GM23338 (cell line): ENCODE measurements around the gene SELENOS. TPM values are rescaled to one million over a fixed set of nuclear protein-coding genes. Genes with fewer than 3 reads are reported as not detected.

Source experiments
- ATAC-seq: fragments of 200-7000 bp; cut with Tn5 transposase; 3 replicates; pipeline ENCODE4 v1.9.1; 2020
- DNase-seq: peaks from one replicate; pipeline ENCODE4 v3.0.0-alpha.2; 2015; ENCODE audit warnings: low spot score
- H2AFZ ChIP-seq: fragments of 200-600 bp; sonication (generic); 2 replicates; pipeline ENCODE4 v1.8.0; 2016; ENCODE audit warnings: antibody characterized with exemption, mild to moderate bottlenecking, moderate library complexity
- H3F3A ChIP-seq: fragments of 200-600 bp; sonication (generic); replicated peaks from 2 replicates; pipeline ENCODE4 v1.8.0; 2017; ENCODE audit warnings: antibody characterized with exemption, mixed run types, low read depth
- H3K27ac ChIP-seq: fragments of 200-600 bp; sonication (generic); 2 replicates; pipeline ENCODE4 v1.6.1; 2016; ENCODE audit warnings: low read depth
- H3K27me3 ChIP-seq: fragments of 200-600 bp; sonication (generic); 2 replicates; pipeline ENCODE4 v1.8.0; 2016; ENCODE audit warnings: mild to moderate bottlenecking, mixed run types, moderate library complexity; ENCODE audit not compliant: insufficient read depth
- H3K36me3 ChIP-seq: fragments of 200-600 bp; sonication (generic); 2 replicates; pipeline ENCODE4 v1.8.0; 2016; ENCODE audit warnings: mild to moderate bottlenecking; ENCODE audit not compliant: insufficient read depth
- H3K4me1 ChIP-seq: fragments of 200-600 bp; sonication (generic); 2 replicates; pipeline ENCODE4 v1.8.0; 2016; ENCODE audit warnings: mild to moderate bottlenecking, moderate library complexity; ENCODE audit not compliant: insufficient read depth
- H3K4me2 ChIP-seq: fragments of 200-600 bp; sonication (generic); 2 replicates; pipeline ENCODE4 v1.7.1; 2017; ENCODE audit warnings: mixed run types
- H3K4me3 ChIP-seq: fragments of 200-600 bp; sonication (generic); 2 replicates; pipeline ENCODE4 v1.6.1; 2016; ENCODE audit warnings: mixed run types
- H3K79me2 ChIP-seq: fragments of 200-600 bp; sonication (generic); replicated peaks from 2 replicates; pipeline ENCODE4 v1.8.0; 2017; ENCODE audit warnings: mild to moderate bottlenecking; ENCODE audit not compliant: insufficient read depth
- H3K9me2 ChIP-seq: fragments of 200-600 bp; sonication (generic); 2 replicates; pipeline ENCODE4 v1.8.0; 2017; ENCODE audit not compliant: insufficient read depth
- H4K20me1 ChIP-seq: fragments of 200-600 bp; sonication (generic); replicated peaks from 2 replicates; pipeline ENCODE4 v1.8.0; 2017; ENCODE audit warnings: mild to moderate bottlenecking; ENCODE audit not compliant: insufficient read depth
- H3K27ac Mint-ChIP-seq: 2 replicates; pipeline ENCODE4 v1.8.0; 2020; ENCODE audit warnings: inconsistent platforms, mild to moderate bottlenecking, moderate library complexity, mixed read lengths
- H3K27me3 Mint-ChIP-seq: 3 replicates; pipeline ENCODE4 v1.8.0; 2022; ENCODE audit warnings: low read depth, mild to moderate bottlenecking, moderate library complexity, mixed read lengths, inconsistent platforms; ENCODE audit not compliant: insufficient read depth, poor library complexity
- H3K36me3 Mint-ChIP-seq: 3 replicates; pipeline ENCODE4 v1.8.0; 2021; ENCODE audit warnings: low read depth, mild to moderate bottlenecking, inconsistent platforms, moderate library complexity, mixed read lengths
- H3K4me1 Mint-ChIP-seq: 3 replicates; pipeline ENCODE4 v1.8.0; 2020; ENCODE audit warnings: mild to moderate bottlenecking, inconsistent platforms, mixed read lengths
- H3K4me3 Mint-ChIP-seq: 3 replicates; pipeline ENCODE4 v1.8.0; 2021; ENCODE audit warnings: moderate library complexity, mild to moderate bottlenecking, inconsistent platforms, mixed read lengths
- H3K9me3 Mint-ChIP-seq: 3 replicates; pipeline ENCODE4 v1.8.0; 2020; ENCODE audit warnings: moderate library complexity, mild to moderate bottlenecking, inconsistent platforms, mixed read lengths
- CREB1 ChIP-seq: fragments of 250-450 bp; sonication (Bioruptor Pico); IDR thresholded peaks from 2 replicates; pipeline ENCODE4 v1.5.0; 2020; ENCODE audit warnings: low read depth, mild to moderate bottlenecking, moderate library complexity
- CTCF ChIP-seq, 2 experiments: fragments of 200-600 bp in 1 of 2; sonication (generic) in 1 of 2; conservative IDR thresholded peaks; 2 replicates each; pipeline versions ENCODE4 v1.5.1 to v1.6.1; 2016 to 2017; ENCODE audit warnings: antibody characterized with exemption in 2 of 2, low read depth in 2 of 2, mild to moderate bottlenecking in 2 of 2, moderate library complexity in 1 of 2
- NANOG ChIP-seq: IDR thresholded peaks from 2 replicates; pipeline ENCODE4 v1.6.1; 2016; ENCODE audit warnings: antibody characterized with exemption, borderline replicate concordance
- POLR2AphosphoS5 ChIP-seq: IDR thresholded peaks from 2 replicates; pipeline ENCODE4 v1.6.1; 2016; ENCODE audit warnings: antibody characterized with exemption, low read depth
- ZNF331 ChIP-seq: fragments of 250-450 bp; sonication (Bioruptor Pico); IDR thresholded peaks from 2 replicates; pipeline ENCODE4 v1.5.0; 2020; ENCODE audit warnings: low read depth, mild to moderate bottlenecking, moderate library complexity
- polyA plus RNA-seq: library from polyadenylated mRNA; unstranded; fragments of >200 nt; fragmentation: Nextera tagmentation; extraction: Ambion mirVana; gene quantifications from 2 replicates; pipeline ENCODE4 v1.2.1, GENCODE V29; 2016
- total RNA-seq: library from RNA; depleted of rRNA; stranded (reverse); fragments of >200 nt; shearing (Covaris generic); gene quantifications from 2 replicates; pipeline ENCODE4 v1.2.3, GENCODE V29; 2014
- TF ChIP-seq, protein P1 (sequence below): IDR thresholded peaks from one replicate; pipeline ENCODE4 v1.6.1; 2018; ENCODE audit warnings: antibody characterized with exemption; ENCODE audit not compliant: unreplicated experiment
- TF ChIP-seq, protein P2 (sequence below): IDR thresholded peaks from 2 replicates; pipeline ENCODE4 v1.6.1; 2016; ENCODE audit warnings: antibody characterized with exemption

Gene SELENOS
- total and polyA plus RNA-seq, 2 experiments from 2014 or later = 37.0 to 106 TPM

DNA sequence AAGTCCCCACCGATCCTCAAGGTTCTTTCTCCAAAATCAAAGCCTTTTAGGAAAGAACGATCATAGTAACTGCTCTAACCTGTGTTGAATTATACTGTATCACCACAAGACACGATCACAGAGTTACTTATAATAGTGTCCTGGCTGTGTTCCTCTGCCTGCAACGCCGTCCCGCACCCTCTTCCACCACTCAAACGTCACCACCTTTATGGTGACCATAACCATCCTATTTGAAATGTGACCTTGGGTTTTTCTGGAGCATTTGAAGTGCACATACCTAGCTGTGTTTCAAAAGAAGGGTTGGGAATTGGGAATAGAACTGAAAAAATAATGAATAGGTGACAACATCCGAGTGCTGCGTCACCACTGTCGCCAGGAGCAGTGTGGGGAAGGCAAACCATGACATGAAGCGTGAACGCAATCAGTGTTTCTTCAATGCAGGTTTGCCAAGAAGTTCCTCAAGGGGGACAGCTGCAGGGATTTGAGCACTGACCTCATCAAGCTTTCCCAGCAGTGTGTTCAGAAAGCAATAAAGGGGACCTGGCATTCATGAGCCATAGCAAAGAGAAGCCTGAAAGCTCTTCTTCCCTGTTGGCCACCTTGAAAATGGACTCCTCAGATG lies 769 bp upstream of the SELENOS start:
- peak overlapping the region; percentile 100 for H3K4me3 ChIP-seq
- H2AFZ ChIP-seq = peak overlapping the region; percentile 92; the same call in 1 of the 2 replicates
- H3K27ac Mint-ChIP-seq = no peak overlapping the region
- peaks cover 44% of the 10 kb centered on the region for H3F3A ChIP-seq
- peaks cover 40% of the 10 kb centered on the region for H3K36me3 ChIP-seq
- H3K9me3 Mint-ChIP-seq = no peaks in the 10 kb centered on the region
- H3K9me2 ChIP-seq = no peaks in the 10 kb centered on the region
- no peak overlapping the region for H3K27ac ChIP-seq
- TF ChIP-seq, protein P1, sequence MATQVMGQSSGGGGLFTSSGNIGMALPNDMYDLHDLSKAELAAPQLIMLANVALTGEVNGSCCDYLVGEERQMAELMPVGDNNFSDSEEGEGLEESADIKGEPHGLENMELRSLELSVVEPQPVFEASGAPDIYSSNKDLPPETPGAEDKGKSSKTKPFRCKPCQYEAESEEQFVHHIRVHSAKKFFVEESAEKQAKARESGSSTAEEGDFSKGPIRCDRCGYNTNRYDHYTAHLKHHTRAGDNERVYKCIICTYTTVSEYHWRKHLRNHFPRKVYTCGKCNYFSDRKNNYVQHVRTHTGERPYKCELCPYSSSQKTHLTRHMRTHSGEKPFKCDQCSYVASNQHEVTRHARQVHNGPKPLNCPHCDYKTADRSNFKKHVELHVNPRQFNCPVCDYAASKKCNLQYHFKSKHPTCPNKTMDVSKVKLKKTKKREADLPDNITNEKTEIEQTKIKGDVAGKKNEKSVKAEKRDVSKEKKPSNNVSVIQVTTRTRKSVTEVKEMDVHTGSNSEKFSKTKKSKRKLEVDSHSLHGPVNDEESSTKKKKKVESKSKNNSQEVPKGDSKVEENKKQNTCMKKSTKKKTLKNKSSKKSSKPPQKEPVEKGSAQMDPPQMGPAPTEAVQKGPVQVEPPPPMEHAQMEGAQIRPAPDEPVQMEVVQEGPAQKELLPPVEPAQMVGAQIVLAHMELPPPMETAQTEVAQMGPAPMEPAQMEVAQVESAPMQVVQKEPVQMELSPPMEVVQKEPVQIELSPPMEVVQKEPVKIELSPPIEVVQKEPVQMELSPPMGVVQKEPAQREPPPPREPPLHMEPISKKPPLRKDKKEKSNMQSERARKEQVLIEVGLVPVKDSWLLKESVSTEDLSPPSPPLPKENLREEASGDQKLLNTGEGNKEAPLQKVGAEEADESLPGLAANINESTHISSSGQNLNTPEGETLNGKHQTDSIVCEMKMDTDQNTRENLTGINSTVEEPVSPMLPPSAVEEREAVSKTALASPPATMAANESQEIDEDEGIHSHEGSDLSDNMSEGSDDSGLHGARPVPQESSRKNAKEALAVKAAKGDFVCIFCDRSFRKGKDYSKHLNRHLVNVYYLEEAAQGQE = no peak
- TF ChIP-seq CREB1 (CRISPR knock-in tag) = no peak
- TF ChIP-seq, protein P2, sequence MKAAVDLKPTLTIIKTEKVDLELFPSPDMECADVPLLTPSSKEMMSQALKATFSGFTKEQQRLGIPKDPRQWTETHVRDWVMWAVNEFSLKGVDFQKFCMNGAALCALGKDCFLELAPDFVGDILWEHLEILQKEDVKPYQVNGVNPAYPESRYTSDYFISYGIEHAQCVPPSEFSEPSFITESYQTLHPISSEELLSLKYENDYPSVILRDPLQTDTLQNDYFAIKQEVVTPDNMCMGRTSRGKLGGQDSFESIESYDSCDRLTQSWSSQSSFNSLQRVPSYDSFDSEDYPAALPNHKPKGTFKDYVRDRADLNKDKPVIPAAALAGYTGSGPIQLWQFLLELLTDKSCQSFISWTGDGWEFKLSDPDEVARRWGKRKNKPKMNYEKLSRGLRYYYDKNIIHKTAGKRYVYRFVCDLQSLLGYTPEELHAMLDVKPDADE = no peak
- no peak for TF ChIP-seq NANOG
- no peak for TF ChIP-seq POLR2AphosphoS5
- H4K20me1 ChIP-seq = peaks cover 11% of the 10 kb centered on the region
- H3K36me3 Mint-ChIP-seq = peaks cover 52% of the 10 kb centered on the region
- peak overlapping the region; percentile 83 for H3K4me3 Mint-ChIP-seq
- peaks cover 7% of the 10 kb centered on the region; the same call in 2 of the 3 replicates for H3K4me1 Mint-ChIP-seq
- DNase-seq (peak; percentile 29), ATAC-seq (no peak)
- H3K4me1 ChIP-seq = peaks cover 8% of the 10 kb centered on the region
- no peaks in the 10 kb centered on the region for H3K27me3 ChIP-seq
- H3K4me2 ChIP-seq = peak overlapping the region; percentile 100
- H3K79me2 ChIP-seq = peaks cover 19% of the 10 kb centered on the region
- H3K27me3 Mint-ChIP-seq = peaks cover 9% of the 10 kb centered on the region

DNA sequence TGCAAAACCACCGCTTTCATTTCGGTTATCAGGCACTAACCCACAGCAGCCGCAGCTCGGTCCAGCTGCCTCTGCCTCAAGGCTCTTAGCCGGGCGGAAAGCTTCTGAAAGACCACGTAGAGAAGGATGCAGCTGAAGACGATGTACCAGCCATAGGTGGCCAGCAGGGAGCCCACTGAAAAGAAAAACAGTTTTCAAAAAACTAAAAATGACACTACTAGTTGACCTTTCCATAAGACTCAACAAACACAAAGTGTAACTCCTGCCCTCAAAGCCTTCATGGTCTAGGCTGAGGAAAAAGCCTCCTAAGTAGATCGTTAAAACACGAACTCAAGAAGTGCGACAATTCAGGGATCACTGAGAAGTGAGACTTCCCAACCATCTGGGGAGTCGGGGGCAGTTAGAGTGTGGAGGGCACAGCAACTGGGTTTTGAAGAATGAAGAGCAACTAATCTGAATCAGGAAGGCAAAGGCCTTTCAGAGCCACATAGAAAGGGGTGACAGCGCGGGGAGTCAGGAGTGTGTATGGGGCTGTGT lies 716 bp downstream of the SELENOS start:
- no peaks in the 10 kb centered on the region for H3K27me3 ChIP-seq
- peak; percentile 39 for ATAC-seq
- Mint-ChIP-seq H3K9me3 (no peaks in the 10 kb centered on the region), H3K27ac (peak overlapping the region; percentile 63; the same call in 1 of the 2 replicates), H3K27me3 (peaks cover 9% of the 10 kb centered on the region), H3K36me3 (peaks cover 52% of the 10 kb centered on the region), H3K4me3 (peak overlapping the region; percentile 95), H3K4me1 (peaks cover 7% of the 10 kb centered on the region; the same call in 2 of the 3 replicates)
- H3K4me3 ChIP-seq = peak overlapping the region; percentile 100
- H3K36me3 ChIP-seq = peaks cover 45% of the 10 kb centered on the region
- peaks cover 11% of the 10 kb centered on the region for H4K20me1 ChIP-seq
- H2AFZ ChIP-seq = peak overlapping the region; percentile 83
- H3K9me2 ChIP-seq = no peaks in the 10 kb centered on the region
- H3K4me2 ChIP-seq = peak overlapping the region; percentile 100
- H3K79me2 ChIP-seq = peaks cover 19% of the 10 kb centered on the region
- peak; percentile 53 for DNase-seq
- H3K4me1 ChIP-seq = peaks cover 8% of the 10 kb centered on the region
- TF ChIP-seq NANOG (no peak), ZNF331 (CRISPR knock-in tag) (no peak), CTCF (conservative IDR thresholded peaks at IDR 0.05; ENCODE audit: low read depth in 2 of 2) (peak in 1 of 2 experiments; percentile 54; a peak in 2 of 4 replicates), CREB1 (CRISPR knock-in tag) (no peak)
- no peak overlapping the region for H3K27ac ChIP-seq
- peaks cover 36% of the 10 kb centered on the region for H3F3A ChIP-seq
